ENCODE measurements around the gene GLB1L2.

GLB1L2 gene

GRCh38 chr11:134397304-134398078, 65.7 kb downstream of the GLB1L2 start:
- H3K27me3 ChIP-seq (ENCODE audit: insufficient read depth, insufficient read length): no peaks in the 10 kb centered on the region
- 0 out of 2 replicates have a peak, but pooled peaks cover 7% of the 10 kb centered on the region for H3K9me3 ChIP-seq (ENCODE audit: insufficient read depth, low read length)
- H3K4me1 ChIP-seq (ENCODE audit: insufficient read depth, insufficient read length): peaks cover 10% of the 10 kb centered on the region
- no peak overlapping the region for H3K9ac ChIP-seq (ENCODE audit: insufficient read length, low read depth)
- DNase-seq (ENCODE audit: low read depth, low spot score): no peak
- no peak for TF ChIP-seq ZNF274 (IDR thresholded peaks at IDR 0.05; ENCODE audit: low read depth, low read length)
- no peak for TF ChIP-seq YY1 (IDR thresholded peaks at IDR 0.05; ENCODE audit: insufficient read depth, insufficient read length)
- no peak for TF ChIP-seq SUZ12 (IDR thresholded peaks at IDR 0.05; ENCODE audit: extremely low read depth, insufficient read depth, insufficient read length)
- H3K36me3 ChIP-seq (ENCODE audit: insufficient read depth, insufficient read length, low read length): no peaks in the 10 kb centered on the region
- H3K4me3 ChIP-seq (ENCODE audit: insufficient read length, low read depth): no peak overlapping the region

- no peak for TF ChIP-seq SUZ12 (IDR thresholded peaks at IDR 0.05; ENCODE audit: extremely low read depth, insufficient read depth, insufficient read length)
- TF ChIP-seq ZNF274 (IDR thresholded peaks at IDR 0.05; ENCODE audit: low read depth, low read length): no peak
- no peak for TF ChIP-seq YY1 (IDR thresholded peaks at IDR 0.05; ENCODE audit: insufficient read depth, insufficient read length)
- no peak overlapping the region for H3K4me3 ChIP-seq (ENCODE audit: insufficient read length, low read depth)
- no peaks in the 10 kb centered on the region for H3K27me3 ChIP-seq (ENCODE audit: insufficient read depth, insufficient read length)
- DNase-seq (ENCODE audit: low read depth, low spot score): no peak
- no peaks in the 10 kb centered on the region for H3K36me3 ChIP-seq (ENCODE audit: insufficient read depth, insufficient read length, low read length)
- 0 out of 2 replicates have a peak, but pooled peaks cover 7% of the 10 kb centered on the region for H3K9me3 ChIP-seq (ENCODE audit: insufficient read depth, low read length)
- peaks cover 10% of the 10 kb centered on the region for H3K4me1 ChIP-seq (ENCODE audit: insufficient read depth, insufficient read length)
- no peak overlapping the region for H3K9ac ChIP-seq (ENCODE audit: insufficient read length, low read depth)
Observed at GRCh38 chr11:134398079-134398444, 66.3 kb downstream of the GLB1L2 start.

GRCh38 chr11:134398644-134399292, 67.0 kb downstream of the GLB1L2 start:
- 0 out of 2 replicates have a peak, but pooled peaks cover 7% of the 10 kb centered on the region for H3K9me3 ChIP-seq (ENCODE audit: insufficient read depth, low read length)
- H3K4me3 ChIP-seq (ENCODE audit: insufficient read length, low read depth): no peak overlapping the region
- no peaks in the 10 kb centered on the region for H3K36me3 ChIP-seq (ENCODE audit: insufficient read depth, insufficient read length, low read length)
- H3K9ac ChIP-seq (ENCODE audit: insufficient read length, low read depth): no peak overlapping the region
- no peak for TF ChIP-seq ZNF274 (IDR thresholded peaks at IDR 0.05; ENCODE audit: low read depth, low read length)
- no peak for TF ChIP-seq YY1 (IDR thresholded peaks at IDR 0.05; ENCODE audit: insufficient read depth, insufficient read length)
- TF ChIP-seq SUZ12 (IDR thresholded peaks at IDR 0.05; ENCODE audit: extremely low read depth, insufficient read depth, insufficient read length): no peak
- peaks cover 10% of the 10 kb centered on the region for H3K4me1 ChIP-seq (ENCODE audit: insufficient read depth, insufficient read length)
- no peaks in the 10 kb centered on the region for H3K27me3 ChIP-seq (ENCODE audit: insufficient read depth, insufficient read length)
- DNase-seq (ENCODE audit: low read depth, low spot score): no peak

- no peaks in the 10 kb centered on the region for H3K36me3 ChIP-seq (ENCODE audit: insufficient read depth, insufficient read length, low read length)
- H3K9ac ChIP-seq (ENCODE audit: insufficient read length, low read depth): no peak overlapping the region
- H3K4me1 ChIP-seq (ENCODE audit: insufficient read depth, insufficient read length): peaks cover 10% of the 10 kb centered on the region
- H3K9me3 ChIP-seq (ENCODE audit: insufficient read depth, low read length): 0 out of 2 replicates have a peak, but pooled peaks cover 7% of the 10 kb centered on the region
- DNase-seq (ENCODE audit: low read depth, low spot score): no peak
- TF ChIP-seq YY1 (IDR thresholded peaks at IDR 0.05; ENCODE audit: insufficient read depth, insufficient read length) (no peak), SUZ12 (IDR thresholded peaks at IDR 0.05; ENCODE audit: extremely low read depth, insufficient read depth, insufficient read length) (no peak), ZNF274 (IDR thresholded peaks at IDR 0.05; ENCODE audit: low read depth, low read length) (no peak)
- H3K4me3 ChIP-seq (ENCODE audit: insufficient read length, low read depth): no peak overlapping the region
- no peaks in the 10 kb centered on the region for H3K27me3 ChIP-seq (ENCODE audit: insufficient read depth, insufficient read length)
Observed at GRCh38 chr11:134399293-134399654, 67.5 kb downstream of the GLB1L2 start.

- Histone ChIP-seq H3K36me3 (ENCODE audit: insufficient read depth, insufficient read length, low read length) (no peaks in the 10 kb centered on the region), H3K4me1 (ENCODE audit: insufficient read depth, insufficient read length) (peaks cover 10% of the 10 kb centered on the region), H3K9ac (ENCODE audit: insufficient read length, low read depth) (no peak overlapping the region), H3K4me3 (ENCODE audit: insufficient read length, low read depth) (no peak overlapping the region), H3K27me3 (ENCODE audit: insufficient read depth, insufficient read length) (no peaks in the 10 kb centered on the region), H3K9me3 (ENCODE audit: insufficient read depth, low read length) (0 out of 2 replicates have a peak, but pooled peaks cover 7% of the 10 kb centered on the region)
- DNase-seq (ENCODE audit: low read depth, low spot score): no peak
- no peak for TF ChIP-seq YY1 (IDR thresholded peaks at IDR 0.05; ENCODE audit: insufficient read depth, insufficient read length)
- no peak for TF ChIP-seq ZNF274 (IDR thresholded peaks at IDR 0.05; ENCODE audit: low read depth, low read length)
- no peak for TF ChIP-seq SUZ12 (IDR thresholded peaks at IDR 0.05; ENCODE audit: extremely low read depth, insufficient read depth, insufficient read length)
Observed at GRCh38 chr11:134399996-134400395, 68.2 kb downstream of the GLB1L2 start.

- Histone ChIP-seq H3K36me3 (ENCODE audit: insufficient read depth, insufficient read length, low read length) (no peaks in the 10 kb centered on the region), H3K27me3 (ENCODE audit: insufficient read depth, insufficient read length) (no peaks in the 10 kb centered on the region), H3K4me3 (ENCODE audit: insufficient read length, low read depth) (no peak overlapping the region), H3K4me1 (ENCODE audit: insufficient read depth, insufficient read length) (peaks cover 7% of the 10 kb centered on the region), H3K9me3 (ENCODE audit: insufficient read depth, low read length) (0 out of 2 replicates have a peak, but pooled peaks cover 7% of the 10 kb centered on the region), H3K9ac (ENCODE audit: insufficient read length, low read depth) (no peak overlapping the region)
- no peak for DNase-seq (ENCODE audit: low read depth, low spot score)
- TF ChIP-seq ZNF274 (IDR thresholded peaks at IDR 0.05; ENCODE audit: low read depth, low read length) (no peak), SUZ12 (IDR thresholded peaks at IDR 0.05; ENCODE audit: extremely low read depth, insufficient read depth, insufficient read length) (no peak), YY1 (IDR thresholded peaks at IDR 0.05; ENCODE audit: insufficient read depth, insufficient read length) (no peak)
Observed at GRCh38 chr11:134401825-134402809, 70.3 kb downstream of the GLB1L2 start.
